T-helper 1 cell treated with Interleukin-12 subunit alpha and Interleukin-12 subunit beta and Interleukin-4 antibody, amounts not matched to agents 30 ng/mL and 1 ng/mL, for 36 hours (primary cell): ENCODE measurements around the gene RTF2. TPM values are rescaled to one million over a fixed set of nuclear protein-coding genes. Genes with fewer than 3 reads are reported as not detected.
"Not testable (repeated sequence)": the region's sequence is repeated elsewhere in the genome, so short reads cannot be mapped to it uniquely, and the experiment has no call there.

Experiments
- intact Hi-C: fragments of 100-400 bp; cut with micrococcal nuclease; formaldehyde crosslinking; loops from one replicate; pipeline ENCODE4 v1.15.1; 2024
- total RNA-seq: library from RNA; stranded (reverse); gene quantifications from 2 replicates; pipeline ENCODE4 v1.2.3, GENCODE V29; 2022

RTF2 gene
- total RNA-seq, 1 donor from 2014 or later, result 131 TPM

DNA sequence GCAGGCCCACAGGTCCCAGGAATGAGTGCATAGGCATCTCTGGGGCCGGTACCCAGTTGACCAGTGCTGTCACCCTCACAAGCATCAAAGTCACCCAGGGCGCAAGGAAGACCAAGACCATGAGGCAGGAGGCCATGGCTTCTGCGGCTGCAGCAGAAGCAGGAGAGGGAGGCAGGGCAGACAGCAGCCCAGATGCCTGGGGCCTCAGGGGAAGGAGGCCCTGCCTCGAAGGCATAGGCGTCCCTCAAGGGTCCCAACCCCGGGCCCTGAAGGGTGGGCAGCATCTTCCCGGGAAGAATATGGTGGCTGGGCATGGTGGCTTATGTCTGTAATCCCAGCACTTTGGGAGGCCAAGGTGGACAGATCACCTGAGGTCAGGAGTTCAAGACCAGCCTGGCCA is 59.1 kb downstream of the RTF2 start:
- intact Hi-C loops, result no loop called here

DNA sequence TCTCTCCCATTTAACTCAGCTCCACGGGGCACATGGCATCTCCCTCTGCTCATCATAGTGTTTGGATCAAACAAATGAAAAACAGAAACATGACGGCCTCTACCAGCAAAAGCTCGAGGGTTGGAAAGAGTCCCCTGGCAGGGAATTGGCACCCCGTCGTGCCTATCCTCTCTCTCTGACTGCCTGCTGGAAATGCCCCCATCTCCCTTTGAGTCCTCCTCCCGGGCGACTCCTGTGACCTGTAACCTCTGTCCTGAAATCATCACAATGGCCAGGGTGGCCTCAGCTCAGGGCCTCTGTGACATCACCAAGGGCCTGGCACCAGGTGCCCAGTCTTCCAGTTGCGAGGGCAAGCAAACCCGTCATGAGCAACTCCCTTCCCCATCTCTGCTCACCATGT is 64.5 kb downstream of the RTF2 start, which contains the start of gene FAM209B:
Gene FAM209B, plus strand, starts transcription at position 301 of the 400 bp plus-strand sequence. Its CDS starts 96 bp downstream, at position 397.
- intact Hi-C loops, result not testable (repeated sequence)

DNA sequence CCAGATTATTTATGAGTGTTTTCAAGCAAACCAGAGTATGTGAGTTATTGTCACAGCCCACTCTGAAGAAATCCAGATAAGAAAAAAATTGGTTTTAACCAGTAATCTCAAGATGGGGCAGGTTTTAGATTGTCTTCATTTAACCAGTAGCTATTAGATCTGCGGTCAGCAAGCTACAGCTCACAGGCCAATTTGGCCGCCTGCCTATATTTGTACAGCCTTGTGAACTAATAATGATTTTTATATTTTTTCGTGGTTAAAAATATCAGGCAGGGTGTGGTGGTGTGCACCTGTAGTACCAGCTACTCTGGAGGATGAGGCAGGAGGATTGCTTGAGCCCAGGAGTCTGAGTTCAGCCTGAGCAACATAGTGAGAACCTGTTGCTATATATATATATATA is 69.6 kb downstream of the RTF2 start:
- intact Hi-C loops, result no loop called here

DNA sequence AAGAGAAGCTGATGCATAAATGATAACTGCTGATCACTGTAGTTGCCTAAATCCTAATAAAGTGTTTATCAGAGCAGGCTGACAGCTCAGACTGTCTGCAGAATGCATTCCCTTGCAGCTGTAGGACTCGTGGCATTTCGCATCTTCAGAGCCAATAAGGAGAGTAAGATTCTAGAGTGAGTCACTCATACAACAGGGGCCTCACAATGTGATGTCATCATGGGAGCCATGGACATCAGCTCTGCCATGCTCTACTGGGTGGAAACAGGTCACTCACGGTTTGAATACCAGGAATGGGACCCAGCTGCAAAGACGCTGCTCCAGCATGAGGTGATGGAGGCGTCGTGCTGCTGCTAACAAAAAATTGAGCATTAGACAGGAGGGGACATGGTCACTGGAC is 72.0 kb downstream of the RTF2 start:
- intact Hi-C loops, result no loop called here

DNA sequence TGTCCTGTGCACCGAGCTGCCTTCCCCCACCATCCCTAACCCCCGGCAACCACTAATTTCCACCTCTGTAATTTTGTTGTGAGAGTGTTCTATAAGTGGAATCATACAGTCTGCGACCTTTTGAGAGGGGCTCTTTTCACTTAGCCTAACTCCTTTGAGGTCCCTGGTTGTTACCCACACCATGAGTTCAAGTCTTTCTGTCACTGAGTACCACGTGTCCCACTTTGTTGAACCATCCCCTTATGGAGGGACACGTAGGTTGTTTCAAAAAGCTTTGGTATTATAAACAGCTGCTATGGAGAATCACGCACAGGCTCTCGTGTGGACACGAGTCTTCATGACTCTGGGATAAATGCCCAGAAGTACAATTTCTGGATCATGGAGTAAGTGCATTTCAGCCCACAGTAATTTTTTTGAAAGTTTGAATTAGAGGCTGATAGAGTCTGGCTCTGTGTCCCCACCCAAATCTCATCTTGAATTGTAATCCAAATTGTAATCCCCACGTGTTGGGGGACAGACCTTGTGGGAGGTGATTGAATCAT is 74.1 kb downstream of the RTF2 start:
- intact Hi-C loops, result no loop called here

DNA sequence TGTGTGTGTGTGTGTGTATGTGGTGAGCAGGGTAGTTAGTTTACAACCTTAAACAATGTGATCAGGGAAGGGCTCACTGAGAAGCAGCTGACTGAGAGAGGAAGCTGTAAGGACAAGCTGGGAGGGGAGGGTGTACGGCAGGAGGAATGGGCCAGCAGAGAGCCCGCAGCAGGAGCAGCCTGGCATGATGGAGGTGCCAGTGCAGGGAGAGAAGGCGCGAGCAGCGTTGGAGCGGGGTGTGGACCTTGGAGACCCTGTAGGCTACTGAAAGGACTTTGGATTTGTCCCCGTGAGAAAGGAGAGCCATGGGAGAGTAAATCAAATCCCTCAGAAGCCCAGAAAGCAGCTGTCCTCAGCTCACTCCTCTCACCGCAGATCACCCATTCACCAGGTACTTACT is 83.1 kb downstream of the RTF2 start:
- intact Hi-C loops, result loop anchor here (2.0 to 10.0 kb wide), 3 partner anchors 25 to 1043 kb away; partner anchors contain the start of gene SPO11

DNA sequence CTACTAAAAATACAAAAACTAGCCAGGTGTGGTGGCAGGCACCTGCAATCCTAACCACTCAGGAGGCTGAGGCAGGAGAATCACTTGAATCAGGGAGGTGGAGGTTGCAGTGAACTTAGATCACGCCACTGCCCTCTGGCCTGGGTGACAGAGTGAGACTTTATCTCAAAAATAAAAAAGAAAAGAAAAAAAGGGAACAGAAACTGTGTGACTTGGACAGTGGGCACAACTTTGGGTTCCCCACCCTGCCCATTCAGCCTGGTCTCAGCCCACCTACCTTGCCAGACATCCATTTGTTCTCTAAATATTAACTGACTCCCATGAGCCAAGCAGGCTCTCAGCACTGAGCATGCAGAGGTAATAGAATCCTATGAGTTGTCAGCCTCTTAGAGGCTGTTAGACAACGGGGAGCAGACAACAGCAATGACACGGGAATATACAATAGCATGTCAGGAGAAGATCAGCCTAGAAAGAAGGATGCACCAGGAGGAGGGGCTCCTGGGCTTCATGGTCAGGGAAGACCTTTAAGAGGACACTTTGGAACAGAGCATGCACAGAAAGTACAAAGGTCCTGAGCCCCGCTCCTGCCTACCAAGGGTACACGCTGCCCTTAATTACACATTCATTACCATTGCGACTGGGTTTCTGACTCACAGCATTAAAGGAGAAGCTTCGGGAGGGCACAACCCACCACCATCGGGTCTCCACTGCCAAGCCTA is 84.6 kb downstream of the RTF2 start:
- intact Hi-C loops, result loop anchor here (5.0 to 10.0 kb wide), 2 partner anchors 774 to 1042 kb away; partner anchors contain the start of gene SPO11

DNA sequence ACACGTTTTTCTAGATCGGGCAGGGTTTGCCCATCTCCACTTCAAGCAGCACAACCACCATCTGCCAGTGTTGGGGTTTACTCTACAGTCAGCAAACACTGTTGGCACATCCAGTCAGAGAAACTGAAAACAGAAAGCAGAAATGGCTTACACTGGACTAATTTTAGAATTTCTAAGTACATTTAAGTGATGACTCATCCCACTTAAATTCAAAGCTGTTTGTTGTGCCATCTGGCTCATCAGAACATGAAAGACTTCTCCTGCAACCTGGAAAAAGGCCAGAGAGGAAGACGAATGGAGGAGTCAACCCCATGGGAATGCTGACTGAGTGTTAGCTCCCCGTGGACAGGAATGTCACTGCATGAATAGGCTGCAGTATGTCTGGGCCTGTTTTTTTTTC is 86.4 kb downstream of the RTF2 start:
- intact Hi-C loops, result loop anchor here (5.0 to 10.0 kb wide), 2 partner anchors 772 to 1040 kb away; partner anchors contain the start of gene SPO11

DNA sequence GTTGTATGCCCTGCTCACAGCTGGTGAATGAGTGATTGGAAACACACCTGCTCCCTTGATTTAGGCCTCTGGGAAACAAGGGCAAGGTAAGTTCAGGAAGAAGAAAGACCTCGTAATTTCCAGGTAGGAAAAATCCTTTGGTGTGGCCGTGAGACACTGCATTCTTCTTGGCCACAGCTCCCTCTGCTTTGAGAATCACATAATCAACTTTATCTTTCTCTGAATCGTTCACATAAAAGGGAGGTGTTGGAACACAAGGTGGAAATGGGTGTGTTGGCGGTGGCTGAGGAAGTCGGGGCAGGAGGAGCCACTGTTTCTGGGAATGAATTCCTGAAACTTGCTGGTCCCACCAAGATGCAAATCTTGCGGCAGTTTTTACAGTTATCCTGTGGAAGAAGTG is 90.5 kb downstream of the RTF2 start:
- intact Hi-C loops, result loop anchor here (10.0 kb wide), 1 partner anchor 1036 kb away; no protein-coding TSS in a partner anchor

DNA sequence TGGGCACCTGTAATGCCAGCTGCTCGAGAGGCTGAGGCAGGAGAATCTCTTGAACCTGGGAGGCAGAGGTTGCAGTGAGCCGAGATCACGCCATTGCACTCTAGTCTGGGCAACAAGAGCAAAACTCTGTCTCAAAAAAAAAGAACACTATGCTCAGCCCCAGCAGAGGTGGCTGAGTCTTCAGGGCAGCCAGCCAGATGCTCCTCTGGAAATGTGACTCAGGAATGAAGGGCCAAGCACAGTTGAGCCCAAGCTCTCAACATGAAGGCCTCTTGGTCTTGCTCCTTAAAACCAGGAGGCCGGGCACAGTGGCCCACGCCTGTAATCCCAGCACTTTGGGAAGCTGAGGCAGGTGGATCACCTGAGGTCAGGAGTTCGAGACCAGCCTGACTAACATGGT is 96.1 kb downstream of the RTF2 start:
- intact Hi-C loops, result not testable (repeated sequence)

DNA sequence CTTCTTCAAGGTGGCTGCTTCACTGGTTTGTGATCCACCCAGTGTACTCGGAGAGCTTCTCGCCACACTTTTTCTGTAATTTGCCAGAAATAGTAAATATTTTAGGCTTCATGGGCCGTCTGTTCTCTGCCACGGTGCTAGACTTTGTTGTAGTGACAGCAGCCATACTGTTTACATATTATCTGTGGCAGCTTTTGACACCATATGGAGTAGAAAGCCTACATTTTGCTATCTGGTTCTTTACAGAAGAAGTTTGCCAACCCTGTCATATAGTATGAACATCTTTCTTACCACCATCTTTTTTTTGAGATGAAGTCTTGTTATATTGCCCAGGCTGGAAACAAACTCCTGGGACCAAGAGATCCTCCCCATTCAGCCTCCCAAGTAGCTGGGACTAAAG is 97.1 kb downstream of the RTF2 start:
- intact Hi-C loops, result no loop called here

DNA sequence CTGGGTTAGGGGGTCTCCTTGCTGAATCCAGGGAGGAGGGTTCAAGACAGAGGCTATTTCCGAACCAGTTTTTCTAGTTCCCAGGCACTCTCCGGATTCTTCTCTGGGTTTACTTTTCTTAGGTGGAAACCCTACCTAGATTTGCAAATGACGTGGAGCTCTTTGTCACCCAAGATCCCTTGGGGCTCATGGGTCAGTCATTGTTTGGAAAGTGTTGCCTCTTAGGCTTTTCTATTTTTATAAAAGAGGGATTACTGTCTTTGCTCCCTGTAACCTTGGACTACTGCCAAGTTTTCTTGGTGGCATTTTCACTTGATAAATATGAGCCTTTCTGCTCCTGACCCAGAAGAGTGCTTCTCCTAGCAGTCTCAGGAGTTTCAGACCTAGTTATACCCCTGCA is 98.2 kb downstream of the RTF2 start:
- intact Hi-C loops, result no loop called here

Other genes starting within 250 kb of the RTF2 start
- not detected in 2 replicates for gene MC3R, start 219.9 kb upstream of the RTF2 start, total RNA-seq
- 5.9 and 6.3 TPM in 2 replicates for gene FAM210B, start 109.7 kb upstream of the RTF2 start, total RNA-seq
- 46.7 and 49.8 TPM in 2 replicates for gene AURKA, start 76.4 kb upstream of the RTF2 start, total RNA-seq
- 51.4 and 52.8 TPM in 2 replicates for gene CSTF1, start 76.0 kb upstream of the RTF2 start, total RNA-seq
- 10.2 and 11.5 TPM in 2 replicates for gene CASS4, start 56.4 kb upstream of the RTF2 start, total RNA-seq
- 3.9 and 4.0 TPM in 2 replicates for gene FAM209A, start 56.1 kb downstream of the RTF2 start, total RNA-seq
- gene FAM209B, start 64.6 kb downstream of the RTF2 start, total RNA-seq, result 2.5 and 2.7 TPM in 2 replicates
- not detected in 2 replicates for gene TFAP2C, start 160.7 kb downstream of the RTF2 start, total RNA-seq